Stimulated activated CD4-positive, alpha-beta T cell treated with anti-CD3 and anti-CD28 coated beads, Interleukin-4, amount 100 ng/mL, for 1 hour (primary cell): ENCODE results near the gene CAMK1D.

Experiments
- DNase-seq: peaks from one replicate; pipeline ENCODE4 v3.0.0-alpha.2; 2020

The CAMK1D gene

GRCh38 chr10:12667052-12667451 is 317.7 kb downstream of the CAMK1D start:
- DNase-seq: no peak

GRCh38 chr10:12668634-12669033 is 319.3 kb downstream of the CAMK1D start:
- DNase-seq: no peak

GRCh38 chr10:12670004-12670403 is 320.7 kb downstream of the CAMK1D start:
- DNase-seq: no peak

- DNase-seq: no peak
These were observed 325.8 kb downstream of the CAMK1D start for GRCh38 chr10:12675186-12675585.

- DNase-seq: no peak
These were observed 330.3 kb downstream of the CAMK1D start for GRCh38 chr10:12679636-12680035.

GRCh38 chr10:12681252-12681651 is 331.9 kb downstream of the CAMK1D start:
- no peak for DNase-seq

GRCh38 chr10:12684784-12685183 is 335.4 kb downstream of the CAMK1D start:
- DNase-seq: no peak

- DNase-seq: no peak
These were observed 336.1 kb downstream of the CAMK1D start for GRCh38 chr10:12685261-12686058.

- DNase-seq: no peak
These were observed 338.6 kb downstream of the CAMK1D start for GRCh38 chr10:12687996-12688395.

- no peak for DNase-seq
These were observed 340.5 kb downstream of the CAMK1D start for GRCh38 chr10:12689893-12690292.

- no peak for DNase-seq
These were observed 341.3 kb downstream of the CAMK1D start for GRCh38 chr10:12690525-12691126.

GRCh38 chr10:12691596-12691995 is 342.2 kb downstream of the CAMK1D start:
- no peak for DNase-seq

GRCh38 chr10:12697764-12698163 is 348.4 kb downstream of the CAMK1D start:
- DNase-seq: no peak

GRCh38 chr10:12699258-12699700 is 349.9 kb downstream of the CAMK1D start:
- no peak for DNase-seq

GRCh38 chr10:12699781-12700556 is 350.6 kb downstream of the CAMK1D start:
- no peak for DNase-seq

- DNase-seq: no peak
These were observed 351.2 kb downstream of the CAMK1D start for GRCh38 chr10:12700557-12700874.

GRCh38 chr10:12701696-12702095 is 352.3 kb downstream of the CAMK1D start:
- no peak for DNase-seq

- DNase-seq: no peak
These were observed 352.9 kb downstream of the CAMK1D start for GRCh38 chr10:12702215-12702770.

GRCh38 chr10:12703126-12703525 is 353.8 kb downstream of the CAMK1D start:
- no peak for DNase-seq

GRCh38 chr10:12703813-12704212 is 354.5 kb downstream of the CAMK1D start:
- no peak for DNase-seq

GRCh38 chr10:12704488-12704887 is 355.1 kb downstream of the CAMK1D start:
- DNase-seq: no peak

GRCh38 chr10:12705943-12706342 is 356.6 kb downstream of the CAMK1D start:
- DNase-seq: no peak

- DNase-seq: peak; percentile 29
These were observed 358.3 kb downstream of the CAMK1D start for GRCh38 chr10:12707461-12708185.
